ENCODE data around the gene ULK3. TPM values are rescaled to one million over a fixed set of nuclear protein-coding genes. Genes with fewer than 3 reads are reported as not detected.

The ULK3 gene
- total RNA-seq, 1 donor from 2014 or later, result 59.6 TPM

GRCh38 chr15:74869372-74869725 lies 26.4 kb upstream of the ULK3 start:
- intact Hi-C loops (cut with micrococcal nuclease), result no loop called here

GRCh38 chr15:74868059-74868458 lies 25.1 kb upstream of the ULK3 start:
- intact Hi-C loops (cut with micrococcal nuclease), result no loop called here

- intact Hi-C loops (cut with micrococcal nuclease), result no loop called here
Observed at GRCh38 chr15:74867466-74868038, 24.6 kb upstream of the ULK3 start.

GRCh38 chr15:74866090-74866489 lies 23.1 kb upstream of the ULK3 start:
- intact Hi-C loops (cut with micrococcal nuclease), result no loop called here

GRCh38 chr15:74865316-74865715 lies 22.4 kb upstream of the ULK3 start:
- intact Hi-C loops (cut with micrococcal nuclease), result no loop called here

GRCh38 chr15:74864296-74864695 lies 21.3 kb upstream of the ULK3 start:
- intact Hi-C loops (cut with micrococcal nuclease), result no loop called here

GRCh38 chr15:74863239-74864056 lies 20.5 kb upstream of the ULK3 start:
- intact Hi-C loops (cut with micrococcal nuclease), result no loop called here

- intact Hi-C loops (cut with micrococcal nuclease), result no loop called here
Observed at GRCh38 chr15:74858369-74858740, 15.4 kb upstream of the ULK3 start.

- intact Hi-C loops (cut with micrococcal nuclease), result no loop called here
Observed at GRCh38 chr15:74857671-74858368, 14.9 kb upstream of the ULK3 start.

GRCh38 chr15:74857082-74857655 lies 14.2 kb upstream of the ULK3 start:
- intact Hi-C loops (cut with micrococcal nuclease), result no loop called here

GRCh38 chr15:74856537-74856936 lies 13.6 kb upstream of the ULK3 start:
- intact Hi-C loops (cut with micrococcal nuclease), result no loop called here

GRCh38 chr15:74855857-74856256 lies 12.9 kb upstream of the ULK3 start:
- intact Hi-C loops (cut with micrococcal nuclease), result no loop called here

GRCh38 chr15:74854453-74855022 lies 11.6 kb upstream of the ULK3 start:
- intact Hi-C loops (cut with micrococcal nuclease), result no loop called here

- intact Hi-C loops (cut with micrococcal nuclease), result no loop called here
Observed at GRCh38 chr15:74851960-74852359, 9.0 kb upstream of the ULK3 start.

- intact Hi-C loops (cut with micrococcal nuclease), result no loop called here
Observed at GRCh38 chr15:74850393-74850792, 7.4 kb upstream of the ULK3 start.

GRCh38 chr15:74847432-74847831 lies 4.5 kb upstream of the ULK3 start:
- intact Hi-C loops (cut with micrococcal nuclease), result no loop called here

- intact Hi-C loops (cut with micrococcal nuclease), result loop anchor here (1.0 kb wide), 1 partner anchor 28 kb away; the partner anchor contains the start of gene SCAMP2
Observed at GRCh38 chr15:74845581-74845980, 2.6 kb upstream of the ULK3 start.

GRCh38 chr15:74845208-74845568 lies 2.2 kb upstream of the ULK3 start:
- intact Hi-C loops (cut with micrococcal nuclease), result loop anchor here (1.0 kb wide), 1 partner anchor 28 kb away; the partner anchor contains the start of gene SCAMP2

GRCh38 chr15:74844319-74845207 lies 1.6 kb upstream of the ULK3 start:
- intact Hi-C loops (cut with micrococcal nuclease), result loop anchor here (1.0 kb wide), 1 partner anchor 29 kb away; the partner anchor contains the start of gene SCAMP2

GRCh38 chr15:74843891-74844299 lies 939 bp upstream of the ULK3 start:
- intact Hi-C loops (cut with micrococcal nuclease), result loop anchor here (1.0 to 2.0 kb wide), 5 partner anchors 26 to 94 kb away; partner anchors contain the start of genes COX5A and FAM219B

All from T-helper 2 cell treated with Interferon-gamma antibody and Interleukin-4, amounts not matched to agents 100 ng/mL and 5 ng/mL, for 36 hours (primary cell).